Measurements from ENCODE around the gene VPS13D. TPM values are rescaled to one million over a fixed set of nuclear protein-coding genes. Genes with fewer than 3 reads are reported as not detected.

The VPS13D gene
- total and polyA plus RNA-seq, 2 of the 4 experiments (the other 2 are of a cell fraction) = 9.0 to 16.3 TPM

- Histone ChIP-seq H2BK15ac (ENCODE audit: low read depth, low read length) (no peak overlapping the region), H3K14ac (replicated peaks; ENCODE audit: low read depth, low read length) (no peak overlapping the region), H3K9me3 (ENCODE audit: control insufficient read depth, insufficient read depth, low read length) (no peaks in the 10 kb centered on the region), H4K91ac (ENCODE audit: insufficient read depth, low read depth, low read length) (no peak overlapping the region), H4K20me1 (ENCODE audit: insufficient read depth, low read length) (no peaks in the 10 kb centered on the region), H3K4me3 (ENCODE audit: insufficient read depth, low read depth, low read length) (no peak overlapping the region), H2BK5ac (ENCODE audit: low read depth, low read length, poor library complexity, severe bottlenecking) (no peak overlapping the region), H2BK20ac (ENCODE audit: low read depth, low read length) (no peak overlapping the region), H4K8ac (ENCODE audit: low read depth in 2 of 2, low read length in 2 of 2) (no peak overlapping the region), H3K36me3 (ENCODE audit: control insufficient read depth, insufficient read depth, low read length) (peaks cover 19% of the 10 kb centered on the region), H3K23ac (ENCODE audit: low read depth, low read length) (no peak overlapping the region), H4K5ac (ENCODE audit: low read depth, low read length) (no peak overlapping the region), H3K4me1 (ENCODE audit: control insufficient read depth, insufficient read depth, low read length) (no peaks in the 10 kb centered on the region), H3K27ac (ENCODE audit: insufficient read depth, low read length) (no peak overlapping the region), H2AK9ac (replicated peaks; ENCODE audit: low read depth, low read length, poor library complexity) (no peak overlapping the region), H3K4me2 (ENCODE audit: low read depth, low read length) (no peak overlapping the region), H3K9me1 (ENCODE audit: insufficient read depth, low read length) (no peaks in the 10 kb centered on the region), H2BK120ac (ENCODE audit: low read depth, low read length) (no peak overlapping the region), H3K9ac (ENCODE audit: low read depth, low read length) (no peak overlapping the region), H3K18ac (ENCODE audit: low read depth, low read length) (no peak overlapping the region), H3K79me1 (ENCODE audit: low read depth in 1 of 2, low read length in 2 of 2) (no peaks in the 10 kb centered on the region), H3K56ac (ENCODE audit: extremely low read depth, insufficient read depth, low read length) (no peak overlapping the region), H3K27me3 (ENCODE audit: control insufficient read depth, insufficient read depth, low read length) (no peaks in the 10 kb centered on the region), H2AK5ac (ENCODE audit: low read depth, low read length) (no peak overlapping the region), H2AFZ (replicated peaks; ENCODE audit: low read length, poor library complexity) (no peak overlapping the region), H3K4ac (ENCODE audit: low read depth, low read length) (no peak overlapping the region)
- dilution Hi-C loops (cut with HindIII; ENCODE audit: low sequenced_read_pairs, unreplicated experiment) (no loop called here), intact Hi-C loops (cut with micrococcal nuclease) (no loop called here), in situ Hi-C loops (cut with MboI; ENCODE audit: low sequenced_read_pairs) (no loop called here)
- TF ChIP-seq CEBPB (IDR thresholded peaks at IDR 0.05; ENCODE audit: low read depth, low read length) (no peak), FOS (IDR thresholded peaks at IDR 0.05; ENCODE audit: low read depth, low read length) (no peak)
- DNase-seq = no peak
- ChIA-PET POLR2A (ENCODE audit: unreplicated experiment) (no interaction called here), CTCF (interaction anchor here (0.6 kb wide), 1 partner anchor 50 kb away, joined by 3 read pairs; no protein-coding TSS in a partner anchor)
- WGBS, 2 experiments (ENCODE audit: extremely low coverage in 2 of 2, insufficient read length in 1 of 2) = no CpG with 5 or more reads among the region's 1 CpG
- ATAC-seq (ENCODE audit: low read depth) = no peak
- BruUV-seq (replicated peaks) = no TSS peak
These were observed 118.3 kb downstream of the VPS13D start for GRCh38 chr1:12348113-12348512.
